GM23338 (cell line): ENCODE data around the gene NCR3LG1.

Experiments used
- JUNB ChIP-seq: IDR thresholded peaks from one replicate; pipeline ENCODE4 v1.6.1; 2016; ENCODE audit warnings: antibody characterized with exemption; ENCODE audit not compliant: unreplicated experiment
- POLR2AphosphoS5 ChIP-seq: IDR thresholded peaks from 2 replicates; pipeline ENCODE4 v1.6.1; 2016; ENCODE audit warnings: antibody characterized with exemption, low read depth
- TF ChIP-seq, protein P1 (sequence below), 2 experiments: fragments of 200-600 bp in 1 of 2; sonication (generic) in 1 of 2; conservative IDR thresholded peaks; 2 replicates each; pipeline versions ENCODE4 v1.5.1 to v1.6.1; 2016 to 2017; ENCODE audit warnings: antibody characterized with exemption in 2 of 2, low read depth in 2 of 2, mild to moderate bottlenecking in 2 of 2, moderate library complexity in 1 of 2

DNA sequence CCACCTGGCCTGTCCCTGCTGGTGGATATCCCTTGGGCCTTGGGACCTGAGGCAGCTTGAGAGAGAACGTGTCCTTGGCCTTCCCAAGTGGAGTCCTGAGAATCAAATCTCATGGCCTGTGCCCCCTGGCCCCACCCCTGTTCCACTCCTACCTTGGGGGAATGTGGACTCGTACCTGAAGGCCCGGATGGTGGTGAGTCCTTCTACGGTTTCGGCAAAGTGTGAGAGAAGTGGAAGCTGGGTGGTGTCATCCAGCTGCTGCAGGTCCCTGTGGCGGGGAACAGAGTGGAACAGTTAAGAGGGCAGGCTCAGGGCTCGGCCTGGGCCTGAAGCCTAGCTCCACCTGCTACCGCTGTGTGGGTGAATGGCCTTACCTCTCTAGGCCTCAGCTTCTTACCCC is 50.9 kb downstream of the NCR3LG1 start:
- TF ChIP-seq JUNB (no peak), POLR2AphosphoS5 (no peak)
- TF ChIP-seq, protein P1, sequence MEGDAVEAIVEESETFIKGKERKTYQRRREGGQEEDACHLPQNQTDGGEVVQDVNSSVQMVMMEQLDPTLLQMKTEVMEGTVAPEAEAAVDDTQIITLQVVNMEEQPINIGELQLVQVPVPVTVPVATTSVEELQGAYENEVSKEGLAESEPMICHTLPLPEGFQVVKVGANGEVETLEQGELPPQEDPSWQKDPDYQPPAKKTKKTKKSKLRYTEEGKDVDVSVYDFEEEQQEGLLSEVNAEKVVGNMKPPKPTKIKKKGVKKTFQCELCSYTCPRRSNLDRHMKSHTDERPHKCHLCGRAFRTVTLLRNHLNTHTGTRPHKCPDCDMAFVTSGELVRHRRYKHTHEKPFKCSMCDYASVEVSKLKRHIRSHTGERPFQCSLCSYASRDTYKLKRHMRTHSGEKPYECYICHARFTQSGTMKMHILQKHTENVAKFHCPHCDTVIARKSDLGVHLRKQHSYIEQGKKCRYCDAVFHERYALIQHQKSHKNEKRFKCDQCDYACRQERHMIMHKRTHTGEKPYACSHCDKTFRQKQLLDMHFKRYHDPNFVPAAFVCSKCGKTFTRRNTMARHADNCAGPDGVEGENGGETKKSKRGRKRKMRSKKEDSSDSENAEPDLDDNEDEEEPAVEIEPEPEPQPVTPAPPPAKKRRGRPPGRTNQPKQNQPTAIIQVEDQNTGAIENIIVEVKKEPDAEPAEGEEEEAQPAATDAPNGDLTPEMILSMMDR (conservative IDR thresholded peaks at IDR 0.05; ENCODE audit: low read depth in 2 of 2): no peak
